ENCODE results near the gene IQCH.
"Not testable (repeated sequence)": the region's sequence is repeated elsewhere in the genome, so short reads cannot be mapped to it uniquely, and the experiment has no call there.

Gene IQCH

GRCh38 chr15:67244971-67245478 is 9.6 kb upstream of the IQCH start:
- DNase-seq (ENCODE audit: extremely low spot score, insufficient read length, low read depth) = no peak
- FAIRE-seq = no peak

- FAIRE-seq = not testable (repeated sequence)
Measured at GRCh38 chr15:67246606-67247005, 8.0 kb upstream of the IQCH start.

GRCh38 chr15:67248011-67248505 is 6.5 kb upstream of the IQCH start:
- FAIRE-seq (no peak), DNase-seq (ENCODE audit: extremely low spot score, insufficient read length, low read depth) (no peak)

More at GRCh38 chr15:67246606-67247005, 8.0 kb upstream of the IQCH start:
- not testable (repeated sequence) for DNase-seq (ENCODE audit: extremely low spot score, insufficient read length, low read depth)

GRCh38 chr15:67249830-67250229 is 4.8 kb upstream of the IQCH start:
- DNase-seq (ENCODE audit: extremely low spot score, insufficient read length, low read depth) (no peak), FAIRE-seq (no peak)

DNA sequence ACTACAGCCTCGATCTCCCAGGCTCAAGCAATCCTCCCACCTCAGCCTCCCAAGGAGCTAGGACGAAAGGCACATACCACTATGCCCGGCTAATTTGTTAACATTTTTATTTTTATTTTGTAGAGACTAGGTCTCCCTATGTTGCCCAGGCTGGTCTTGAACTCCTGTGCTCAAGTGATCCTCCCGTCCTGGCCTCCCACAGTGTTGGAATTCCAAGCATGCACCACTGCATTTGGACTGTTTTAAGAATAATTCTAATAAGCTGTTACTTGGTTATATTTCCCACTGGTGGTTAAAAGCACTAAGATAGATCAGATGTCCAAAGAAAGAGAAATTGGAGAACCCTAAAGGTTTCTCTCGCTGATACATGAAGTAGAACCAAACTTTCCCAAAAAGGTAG is 3.3 kb upstream of the IQCH start:
- DNase-seq (ENCODE audit: extremely low spot score, insufficient read length, low read depth) (no peak), FAIRE-seq (no peak)

- FAIRE-seq = no peak
- no peak for DNase-seq (ENCODE audit: extremely low spot score, insufficient read length, low read depth)
Measured at GRCh38 chr15:67253101-67253500, 1.5 kb upstream of the IQCH start.

- DNase-seq (ENCODE audit: extremely low spot score, insufficient read length, low read depth) (no peak), FAIRE-seq (no peak)
Measured at GRCh38 chr15:67253549-67254237, 893 bp upstream of the IQCH start.

DNA sequence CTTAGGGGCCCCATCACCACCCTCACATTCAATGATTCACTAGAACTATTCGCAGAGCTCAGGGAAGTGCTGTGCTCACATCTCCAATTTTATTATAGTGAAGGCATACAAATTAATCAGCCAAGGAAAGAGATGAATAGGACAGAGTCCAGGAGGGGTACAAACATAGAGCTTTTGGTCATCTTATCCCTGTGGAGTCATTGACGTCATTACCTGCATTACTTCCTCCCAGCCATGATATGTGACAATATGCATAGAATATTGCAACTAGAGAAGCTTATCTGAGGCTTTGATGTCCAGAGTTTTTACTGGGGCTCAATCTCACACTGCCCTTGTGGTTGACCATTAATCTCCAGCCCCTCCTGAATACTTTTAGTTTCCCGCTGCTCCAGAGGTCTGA is 1.5 kb downstream of the IQCH start:
- FAIRE-seq (no peak), DNase-seq (ENCODE audit: extremely low spot score, insufficient read length, low read depth) (no peak)

GRCh38 chr15:67258412-67258811 is 3.8 kb downstream of the IQCH start:
- not testable (repeated sequence) for DNase-seq (ENCODE audit: extremely low spot score, insufficient read length, low read depth); FAIRE-seq

DNA sequence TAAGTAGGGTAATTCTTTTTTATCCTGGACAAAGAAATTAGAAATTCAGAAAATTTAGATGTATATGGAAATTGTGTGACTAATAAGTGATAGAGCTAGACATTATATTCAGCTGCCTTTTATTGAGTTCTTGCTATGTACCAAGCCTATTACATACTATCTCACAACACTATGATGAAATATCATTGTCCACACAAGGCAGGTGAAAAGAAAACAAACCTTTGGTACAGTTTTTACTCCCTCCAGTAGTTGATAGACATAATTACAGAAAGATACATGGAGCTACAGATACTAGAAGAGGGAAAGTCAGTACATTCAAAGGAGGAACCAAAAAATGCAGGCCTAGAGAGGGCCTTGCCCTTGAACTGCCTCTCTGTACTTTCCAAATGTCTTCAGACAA is 4.8 kb downstream of the IQCH start:
- DNase-seq (ENCODE audit: extremely low spot score, insufficient read length, low read depth) (no peak), FAIRE-seq (no peak)

DNA sequence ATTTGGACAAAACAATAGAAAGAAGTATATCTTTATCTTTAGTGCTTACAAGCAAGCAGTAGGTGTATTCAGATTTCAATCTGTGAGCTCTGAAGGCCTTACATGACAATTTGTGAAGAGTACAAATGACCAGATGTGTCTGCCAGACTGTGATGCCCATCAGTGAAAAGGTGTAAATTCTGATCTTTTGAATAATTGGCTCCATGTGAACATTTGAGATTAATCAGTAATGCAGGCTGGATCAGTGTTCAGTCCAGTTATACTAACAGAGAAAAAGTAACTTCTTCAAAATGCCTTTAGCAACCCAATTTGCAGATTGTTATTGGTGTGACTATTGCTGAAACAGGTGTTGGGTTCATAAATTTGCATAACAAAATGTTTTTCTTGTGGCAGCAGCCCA is 5.2 kb downstream of the IQCH start:
- DNase-seq (ENCODE audit: extremely low spot score, insufficient read length, low read depth) (no peak), FAIRE-seq (no peak)

DNA sequence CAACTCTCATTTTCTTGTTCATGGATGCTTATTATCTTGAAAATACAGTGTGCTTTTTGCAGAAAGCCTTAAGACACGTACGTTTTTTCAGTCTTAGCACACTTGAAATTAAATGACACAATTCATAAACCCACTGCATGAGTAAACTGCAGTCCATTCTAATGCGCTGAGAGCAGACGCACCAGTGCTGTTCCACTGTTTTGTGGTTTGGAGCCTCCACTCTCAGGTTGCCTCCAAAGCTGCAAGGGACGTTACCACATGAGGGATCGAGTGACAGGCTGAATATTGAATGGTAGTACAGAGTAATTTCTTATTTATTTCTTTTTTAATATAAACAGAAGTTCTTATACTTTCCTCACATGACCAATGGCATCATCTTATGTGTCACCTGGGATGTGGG is 12.3 kb downstream of the IQCH start:
- FAIRE-seq (no peak), DNase-seq (ENCODE audit: extremely low spot score, insufficient read length, low read depth) (no peak)

DNA sequence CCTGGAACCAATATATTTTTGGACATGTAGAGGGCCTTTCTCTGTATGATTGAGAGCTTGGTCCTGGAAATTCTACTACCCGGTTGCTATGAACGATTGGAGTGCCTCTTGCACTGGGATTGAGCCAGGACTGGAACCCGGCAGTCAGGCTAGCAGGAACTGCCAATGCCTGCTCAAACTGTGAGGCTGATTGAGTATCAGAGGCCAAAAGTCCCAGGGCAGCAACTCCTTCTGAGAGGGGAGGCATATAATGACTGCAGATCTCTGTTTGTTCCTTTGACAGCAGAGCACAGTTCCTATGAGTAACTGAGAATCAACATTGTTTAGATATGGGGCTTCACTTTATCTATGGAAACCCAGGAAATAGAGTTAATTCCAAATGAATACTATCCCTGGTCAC is 12.9 kb downstream of the IQCH start:
- FAIRE-seq (no peak), DNase-seq (ENCODE audit: extremely low spot score, insufficient read length, low read depth) (no peak)

GRCh38 chr15:67267951-67268941 is 13.7 kb downstream of the IQCH start:
- DNase-seq (ENCODE audit: extremely low spot score, insufficient read length, low read depth) (no peak), FAIRE-seq (no peak)

DNA sequence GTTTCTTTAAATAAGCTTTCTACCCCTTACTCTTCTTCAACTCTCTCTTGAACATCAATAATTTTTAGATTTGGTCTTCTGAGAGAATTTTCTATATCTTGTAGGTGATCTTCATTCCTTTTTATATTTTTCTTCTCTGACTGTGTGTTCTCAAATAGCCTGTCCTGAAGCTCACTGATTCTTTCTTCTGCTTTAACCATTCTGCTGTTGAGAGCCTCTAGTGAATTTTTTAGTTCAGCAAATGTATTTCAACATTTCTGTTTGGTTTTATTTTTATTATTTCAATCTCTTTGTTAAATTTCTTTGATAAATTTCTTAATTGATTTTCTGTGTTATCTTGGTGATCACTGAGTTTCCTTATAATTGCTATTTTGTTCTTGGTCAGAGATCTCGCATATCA is 19.6 kb downstream of the IQCH start:
- no peak for DNase-seq (ENCODE audit: extremely low spot score, insufficient read length, low read depth)
- no peak for FAIRE-seq

DNA sequence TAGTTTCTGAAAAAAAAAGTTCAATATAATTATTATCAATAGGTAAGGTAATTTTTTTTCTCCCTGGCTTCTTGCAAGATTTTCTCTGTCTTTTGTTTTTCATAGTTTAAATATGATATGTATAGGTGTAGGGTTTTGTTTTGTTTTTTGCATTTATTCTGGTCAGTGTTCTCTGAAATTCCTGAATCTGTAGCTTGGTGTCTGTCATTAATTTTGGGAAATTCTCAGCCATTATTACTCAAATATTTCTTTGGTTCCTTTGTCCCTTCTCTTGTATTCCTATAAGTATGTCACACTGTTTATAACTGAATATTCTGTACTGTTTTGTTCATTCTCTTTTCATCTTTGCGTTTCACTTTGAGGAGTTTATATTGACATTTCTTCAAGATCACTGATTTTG is 22.1 kb downstream of the IQCH start:
- no peak for DNase-seq (ENCODE audit: extremely low spot score, insufficient read length, low read depth)
- no peak for FAIRE-seq

- no peak for FAIRE-seq
- DNase-seq (ENCODE audit: extremely low spot score, insufficient read length, low read depth) = no peak
Measured at GRCh38 chr15:67280217-67280616, 25.6 kb downstream of the IQCH start.

GRCh38 chr15:67281714-67282113 is 27.1 kb downstream of the IQCH start:
- DNase-seq (ENCODE audit: extremely low spot score, insufficient read length, low read depth) (no peak), FAIRE-seq (no peak)

DNA sequence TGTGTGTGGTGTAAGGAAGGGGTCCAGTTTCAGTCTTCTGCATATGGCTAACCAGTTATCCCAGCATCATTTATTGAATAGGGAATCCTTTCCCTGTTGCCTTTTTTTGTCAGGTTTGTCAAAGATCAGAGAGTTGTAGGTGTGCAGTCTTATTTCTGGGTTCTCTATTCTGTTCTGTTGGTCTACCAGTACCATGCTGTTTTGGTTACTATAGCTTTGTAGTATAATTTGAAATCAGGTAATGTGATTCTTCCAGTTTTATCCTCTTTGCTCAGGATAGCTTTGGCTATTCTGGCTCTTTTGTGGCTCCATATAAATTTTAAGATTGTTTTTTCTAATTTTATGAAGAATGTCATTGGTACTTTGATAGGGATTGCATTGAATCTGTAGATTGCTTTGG is 31.0 kb downstream of the IQCH start:
- not testable (repeated sequence) for DNase-seq (ENCODE audit: extremely low spot score, insufficient read length, low read depth); FAIRE-seq

DNA sequence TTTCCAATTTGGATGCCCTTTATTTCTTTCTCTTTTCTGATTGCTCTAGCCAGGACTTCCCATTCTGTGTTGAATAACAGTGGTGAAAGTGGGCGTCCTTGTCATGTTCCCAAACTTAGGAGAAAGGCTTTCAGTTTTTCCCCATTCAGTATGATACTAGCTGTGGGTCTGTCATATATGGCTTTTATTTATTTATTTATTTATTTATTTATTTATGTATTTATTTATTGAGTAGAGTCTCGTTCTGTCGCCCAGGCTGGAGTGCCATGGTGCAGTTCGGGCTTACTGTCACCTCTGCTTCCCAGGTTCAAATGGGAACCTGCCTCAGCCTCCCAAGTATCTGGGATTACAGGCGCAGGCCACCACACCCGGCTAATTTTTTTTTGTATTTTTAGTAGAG is 31.8 kb downstream of the IQCH start:
- FAIRE-seq; DNase-seq (ENCODE audit: extremely low spot score, insufficient read length, low read depth): not testable (repeated sequence)

- no peak for DNase-seq (ENCODE audit: extremely low spot score, insufficient read length, low read depth)
- FAIRE-seq = no peak
Measured at GRCh38 chr15:67290319-67290718, 35.7 kb downstream of the IQCH start.

Data from GM18507 (cell line).